Measurements from ENCODE around the gene CTNNBIP1. TPM values are rescaled to one million over a fixed set of nuclear protein-coding genes. Genes with fewer than 3 reads are reported as not detected.

CTNNBIP1 gene
- total and polyA plus RNA-seq, 9 of the 15 experiments (the other 6 are each of a cell fraction or from before 2014, with no cell fraction given) = 0.65 to 29.2 (median 14.7) TPM

DNA sequence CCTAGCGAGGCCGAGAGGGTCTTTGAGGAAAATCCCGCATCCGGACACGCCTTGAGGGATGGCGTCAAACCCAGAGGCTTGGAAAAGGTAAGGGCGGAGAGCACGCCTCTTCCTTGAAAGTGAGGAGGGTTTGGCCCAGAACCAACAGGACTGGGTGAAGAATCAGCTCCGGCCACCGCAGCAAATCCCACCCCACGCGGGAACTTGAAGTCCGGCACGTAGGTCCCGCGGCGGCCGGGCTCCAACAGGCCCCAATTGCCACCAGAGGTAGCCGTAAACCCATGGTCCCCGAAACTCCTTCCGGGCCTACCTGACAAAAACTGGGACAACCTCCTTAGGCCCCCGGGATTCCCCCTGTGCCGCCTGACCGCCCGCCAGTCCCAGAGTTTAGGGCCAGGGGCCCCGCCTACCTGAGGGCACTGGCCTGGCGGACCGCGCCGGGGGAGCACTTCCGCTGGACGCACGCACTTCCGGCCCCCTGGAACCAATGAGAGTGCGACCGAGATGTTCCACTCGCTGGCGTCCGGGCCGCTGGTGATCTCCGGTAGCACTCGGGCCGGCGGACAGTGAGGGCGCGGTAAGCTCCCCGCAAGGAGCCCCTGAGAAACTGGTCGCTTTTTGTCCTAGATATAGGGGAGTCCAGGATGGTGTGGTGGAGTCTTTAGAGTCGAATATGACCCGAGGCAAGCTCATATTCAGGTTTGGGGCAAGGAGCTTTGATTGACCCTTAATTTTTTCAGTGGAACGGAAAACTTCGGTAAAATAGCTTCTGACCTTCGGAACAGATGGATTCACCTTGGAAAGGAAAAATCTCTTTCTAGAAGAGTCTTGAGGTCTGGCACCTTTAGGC, 33.1 kb upstream of the CTNNBIP1 start, which contains the start of the genes LZIC and NMNAT1 (continued):
- TF ChIP-seq E2F3 (CRISPR knock-in tag; IDR thresholded peaks at IDR 0.05) (peak; percentile 55; the same call in 1 of the 2 replicates), TAF9B (IDR thresholded peaks at IDR 0.05; ENCODE audit: partially characterized antibody) (peak; percentile 97), ZNF431 (CRISPR knock-in tag; IDR thresholded peaks at IDR 0.05) (0 out of 2 replicates have a peak, but pooled peaks have one; percentile 56), RFX5 (IDR thresholded peaks at IDR 0.05; ENCODE audit: low read depth, low read length) (no peak), JUNB (CRISPR knock-in tag; conservative IDR thresholded peaks at IDR 0.05) (no peak), BCL6 (CRISPR knock-in tag; IDR thresholded peaks at IDR 0.05) (no peak), ZNF717 (CRISPR knock-in tag; IDR thresholded peaks at IDR 0.05) (no peak), PCBP2 (IDR thresholded peaks at IDR 0.05; ENCODE audit: low read depth, low read length, poor library complexity, severe bottlenecking) (no peak), AFF4 (CRISPR knock-in tag; IDR thresholded peaks at IDR 0.05) (no peak; the same call in none of the 2 replicates), ZEB2 (IDR thresholded peaks at IDR 0.05) (peak; percentile 99), MIER1 (IDR thresholded peaks at IDR 0.05; ENCODE audit: low read depth) (no peak; the same call in none of the 2 replicates), TEAD1 (CRISPR knock-in tag; IDR thresholded peaks at IDR 0.05) (peak in 1 of 2 experiments; percentile 82; a peak in 1 of 4 replicates), BRF1 (IDR thresholded peaks at IDR 0.05; ENCODE audit: borderline replicate concordance, extremely low read depth, insufficient read length) (no peak), XRCC4 (IDR thresholded peaks at IDR 0.05; ENCODE audit: extremely low read depth, insufficient read depth, insufficient read length) (no peak), GTF2A2 (tag; IDR thresholded peaks at IDR 0.05) (peak; percentile 77), THRAP3 (IDR thresholded peaks at IDR 0.05; ENCODE audit: borderline replicate concordance) (peak; percentile 91; the same call in 1 of the 2 replicates)
- TF ChIP-seq, protein P1, sequence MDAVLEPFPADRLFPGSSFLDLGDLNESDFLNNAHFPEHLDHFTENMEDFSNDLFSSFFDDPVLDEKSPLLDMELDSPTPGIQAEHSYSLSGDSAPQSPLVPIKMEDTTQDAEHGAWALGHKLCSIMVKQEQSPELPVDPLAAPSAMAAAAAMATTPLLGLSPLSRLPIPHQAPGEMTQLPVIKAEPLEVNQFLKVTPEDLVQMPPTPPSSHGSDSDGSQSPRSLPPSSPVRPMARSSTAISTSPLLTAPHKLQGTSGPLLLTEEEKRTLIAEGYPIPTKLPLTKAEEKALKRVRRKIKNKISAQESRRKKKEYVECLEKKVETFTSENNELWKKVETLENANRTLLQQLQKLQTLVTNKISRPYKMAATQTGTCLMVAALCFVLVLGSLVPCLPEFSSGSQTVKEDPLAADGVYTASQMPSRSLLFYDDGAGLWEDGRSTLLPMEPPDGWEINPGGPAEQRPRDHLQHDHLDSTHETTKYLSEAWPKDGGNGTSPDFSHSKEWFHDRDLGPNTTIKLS (IDR thresholded peaks at IDR 0.05; ENCODE audit: borderline replicate concordance, low read depth) = peak; percentile 88
- TF ChIP-seq, protein P2, sequence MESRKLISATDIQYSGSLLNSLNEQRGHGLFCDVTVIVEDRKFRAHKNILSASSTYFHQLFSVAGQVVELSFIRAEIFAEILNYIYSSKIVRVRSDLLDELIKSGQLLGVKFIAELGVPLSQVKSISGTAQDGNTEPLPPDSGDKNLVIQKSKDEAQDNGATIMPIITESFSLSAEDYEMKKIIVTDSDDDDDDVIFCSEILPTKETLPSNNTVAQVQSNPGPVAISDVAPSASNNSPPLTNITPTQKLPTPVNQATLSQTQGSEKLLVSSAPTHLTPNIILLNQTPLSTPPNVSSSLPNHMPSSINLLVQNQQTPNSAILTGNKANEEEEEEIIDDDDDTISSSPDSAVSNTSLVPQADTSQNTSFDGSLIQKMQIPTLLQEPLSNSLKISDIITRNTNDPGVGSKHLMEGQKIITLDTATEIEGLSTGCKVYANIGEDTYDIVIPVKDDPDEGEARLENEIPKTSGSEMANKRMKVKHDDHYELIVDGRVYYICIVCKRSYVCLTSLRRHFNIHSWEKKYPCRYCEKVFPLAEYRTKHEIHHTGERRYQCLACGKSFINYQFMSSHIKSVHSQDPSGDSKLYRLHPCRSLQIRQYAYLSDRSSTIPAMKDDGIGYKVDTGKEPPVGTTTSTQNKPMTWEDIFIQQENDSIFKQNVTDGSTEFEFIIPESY (CRISPR knock-in tag; IDR thresholded peaks at IDR 0.05) = peak; percentile 75
- TF ChIP-seq, protein P3, sequence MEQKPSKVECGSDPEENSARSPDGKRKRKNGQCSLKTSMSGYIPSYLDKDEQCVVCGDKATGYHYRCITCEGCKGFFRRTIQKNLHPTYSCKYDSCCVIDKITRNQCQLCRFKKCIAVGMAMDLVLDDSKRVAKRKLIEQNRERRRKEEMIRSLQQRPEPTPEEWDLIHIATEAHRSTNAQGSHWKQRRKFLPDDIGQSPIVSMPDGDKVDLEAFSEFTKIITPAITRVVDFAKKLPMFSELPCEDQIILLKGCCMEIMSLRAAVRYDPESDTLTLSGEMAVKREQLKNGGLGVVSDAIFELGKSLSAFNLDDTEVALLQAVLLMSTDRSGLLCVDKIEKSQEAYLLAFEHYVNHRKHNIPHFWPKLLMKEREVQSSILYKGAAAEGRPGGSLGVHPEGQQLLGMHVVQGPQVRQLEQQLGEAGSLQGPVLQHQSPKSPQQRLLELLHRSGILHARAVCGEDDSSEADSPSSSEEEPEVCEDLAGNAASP (IDR thresholded peaks at IDR 0.05) = no peak
